ENCODE results near the gene KRTAP12-3. TPM values are rescaled to one million over a fixed set of nuclear protein-coding genes. Genes with fewer than 3 reads are reported as not detected.

Gene KRTAP12-3
- polyA plus RNA-seq, 2 of the 4 experiments (the other 2 are of a cell fraction), result not detected

DNA sequence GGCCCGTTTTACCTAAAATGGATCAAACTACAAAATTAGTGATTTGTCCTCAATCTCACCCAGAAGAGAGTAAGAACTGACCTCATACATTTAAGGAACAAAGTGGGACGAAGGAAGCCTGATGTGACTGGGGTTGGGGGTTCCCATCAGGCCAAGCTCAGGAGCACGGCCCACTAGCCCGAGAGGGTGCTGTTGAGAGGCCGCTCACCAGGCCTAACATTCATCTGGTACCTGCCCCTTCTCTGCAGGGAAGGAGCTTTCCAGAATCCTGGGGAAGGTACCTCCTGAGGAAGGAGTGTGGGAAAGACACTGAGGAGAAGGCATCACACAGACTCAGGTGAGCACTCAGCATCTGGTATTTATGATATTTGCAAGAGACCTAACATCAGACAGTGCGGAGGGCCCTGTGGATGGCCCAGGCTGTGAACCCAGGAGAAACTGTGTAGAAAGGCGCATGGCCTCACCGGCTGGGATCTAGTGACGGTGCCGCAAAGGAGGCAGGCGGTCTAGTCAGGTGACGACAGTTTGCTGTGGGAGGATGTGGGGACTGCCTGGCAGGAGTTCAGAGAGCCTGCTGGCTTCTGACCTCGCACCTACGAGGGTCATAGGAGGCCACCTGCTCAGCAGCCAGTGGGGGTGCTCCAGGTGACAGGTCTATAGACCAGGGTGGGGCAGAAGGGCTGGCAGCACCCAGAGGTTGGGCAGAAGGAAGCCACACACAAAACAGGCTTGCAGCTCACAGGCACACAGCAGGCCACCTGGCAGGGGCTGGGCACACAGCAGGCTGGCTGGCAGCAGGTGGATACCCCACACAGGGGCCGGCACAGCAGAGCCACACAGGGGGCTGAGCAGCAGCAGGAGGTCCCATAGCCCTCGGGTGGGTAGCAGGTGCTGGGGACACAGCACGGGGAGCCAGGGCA, 3.8 kb upstream of the KRTAP12-3 start:
- Histone ChIP-seq H3K4me3 (no peak overlapping the region), H3K4me1 (no peaks in the 10 kb centered on the region), H3K4me2 (no peak overlapping the region), H3K9me3 (no peaks in the 10 kb centered on the region), H3K27ac (no peak overlapping the region)
- DNase-seq (ENCODE audit: low read depth in 1 of 2, low spot score in 1 of 2) (no peak), FAIRE-seq (no peak), ATAC-seq (no peak)
- no peak for TF ChIP-seq HDAC2 (IDR thresholded peaks at IDR 0.05)
- TF ChIP-seq, protein P1, sequence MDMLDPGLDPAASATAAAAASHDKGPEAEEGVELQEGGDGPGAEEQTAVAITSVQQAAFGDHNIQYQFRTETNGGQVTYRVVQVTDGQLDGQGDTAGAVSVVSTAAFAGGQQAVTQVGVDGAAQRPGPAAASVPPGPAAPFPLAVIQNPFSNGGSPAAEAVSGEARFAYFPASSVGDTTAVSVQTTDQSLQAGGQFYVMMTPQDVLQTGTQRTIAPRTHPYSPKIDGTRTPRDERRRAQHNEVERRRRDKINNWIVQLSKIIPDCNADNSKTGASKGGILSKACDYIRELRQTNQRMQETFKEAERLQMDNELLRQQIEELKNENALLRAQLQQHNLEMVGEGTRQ (IDR thresholded peaks at IDR 0.05), result no peak
- TF ChIP-seq, protein P2, sequence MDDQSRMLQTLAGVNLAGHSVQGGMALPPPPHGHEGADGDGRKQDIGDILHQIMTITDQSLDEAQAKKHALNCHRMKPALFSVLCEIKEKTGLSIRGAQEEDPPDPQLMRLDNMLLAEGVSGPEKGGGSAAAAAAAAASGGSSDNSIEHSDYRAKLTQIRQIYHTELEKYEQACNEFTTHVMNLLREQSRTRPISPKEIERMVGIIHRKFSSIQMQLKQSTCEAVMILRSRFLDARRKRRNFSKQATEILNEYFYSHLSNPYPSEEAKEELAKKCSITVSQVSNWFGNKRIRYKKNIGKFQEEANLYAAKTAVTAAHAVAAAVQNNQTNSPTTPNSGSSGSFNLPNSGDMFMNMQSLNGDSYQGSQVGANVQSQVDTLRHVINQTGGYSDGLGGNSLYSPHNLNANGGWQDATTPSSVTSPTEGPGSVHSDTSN (IDR thresholded peaks at IDR 0.05), result no peak
- TF ChIP-seq MYC (IDR thresholded peaks at IDR 0.05; ENCODE audit: borderline replicate concordance, low read length), result no peak
- TF ChIP-seq CBX2 (IDR thresholded peaks at IDR 0.05; ENCODE audit: borderline replicate concordance, low read depth), result no peak
- TF ChIP-seq HOXB5 (CRISPR knock-in tag; IDR thresholded peaks at IDR 0.05), result no peak
- TF ChIP-seq, protein P3, sequence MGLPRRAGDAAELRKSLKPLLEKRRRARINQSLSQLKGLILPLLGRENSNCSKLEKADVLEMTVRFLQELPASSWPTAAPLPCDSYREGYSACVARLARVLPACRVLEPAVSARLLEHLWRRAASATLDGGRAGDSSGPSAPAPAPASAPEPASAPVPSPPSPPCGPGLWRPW (IDR thresholded peaks at IDR 0.05), result no peak
- TF ChIP-seq RAD21 (conservative IDR thresholded peaks at IDR 0.05 in 1 of 2, IDR thresholded peaks at IDR 0.05 in 1 of 2), result no peak
- TF ChIP-seq HOXA7 (CRISPR knock-in tag; IDR thresholded peaks at IDR 0.05), result no peak
- TF ChIP-seq ZFP36 (IDR thresholded peaks at IDR 0.05; ENCODE audit: borderline replicate concordance, partially characterized antibody), result no peak
- TF ChIP-seq POLR2A (IDR thresholded peaks at IDR 0.05; ENCODE audit: low read length), result no peak
- no peak for TF ChIP-seq ESRRA (IDR thresholded peaks at IDR 0.05; ENCODE audit: borderline replicate concordance, low read length)
- TF ChIP-seq FOSL2 (IDR thresholded peaks at IDR 0.05), result no peak
- TF ChIP-seq FOSL2 (CRISPR knock-in tag; IDR thresholded peaks at IDR 0.05), result no peak
- TF ChIP-seq FOXS1 (CRISPR knock-in tag; IDR thresholded peaks at IDR 0.05), result no peak
- POLR2A ChIA-PET, result no interaction called here
- CTCF ChIA-PET, result no interaction called here
- 64% methylated on average over 12 of the region's 17 CpGs for WGBS (ENCODE audit: missing lambda C conversion rate)

DNA sequence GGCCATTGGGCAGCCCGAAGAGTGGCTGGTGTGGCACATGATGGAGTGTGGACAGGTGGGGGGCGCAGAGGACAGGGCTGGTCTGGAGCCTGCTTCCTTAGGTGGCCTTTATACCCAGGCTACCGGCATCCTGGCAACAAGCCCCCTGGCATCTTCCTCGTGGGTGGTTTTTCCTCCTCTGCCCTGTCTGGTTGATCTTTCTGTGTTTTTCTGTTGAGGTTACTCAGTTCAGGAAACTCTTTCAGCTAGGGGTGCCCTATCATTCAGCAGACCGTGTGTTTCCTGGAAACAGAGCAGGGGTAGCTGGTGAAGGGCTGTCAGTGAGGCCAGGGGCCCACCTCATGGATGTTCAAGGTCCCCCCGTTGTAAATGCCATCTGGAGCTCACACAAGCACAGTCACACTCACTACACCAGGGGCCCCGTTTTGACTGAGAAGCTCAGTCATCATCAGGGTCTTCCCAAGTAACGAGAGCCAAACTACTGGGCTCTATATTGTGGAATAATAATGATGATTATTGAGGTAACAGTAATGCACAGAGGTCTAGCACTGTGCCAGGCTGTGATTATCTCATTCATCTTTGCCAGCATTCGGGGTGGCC, 3.1 kb upstream of the KRTAP12-3 start, which contains the start of gene KRTAP12-4:
KRTAP12-4 (minus strand) TSS at position 84 of the 600 bp plus-strand sequence; CDS start at position 39, 45 bp downstream.
- Histone ChIP-seq H3K4me1 (no peaks in the 10 kb centered on the region), H3K27ac (no peak within 1 kb of the TSS), H3K4me3 (no peak within 1 kb of the TSS), H3K4me2 (no peak within 1 kb of the TSS), H3K9me3 (no peaks in the 10 kb centered on the region)
- ChIA-PET POLR2A (no interaction called here), CTCF (no interaction called here)
- DNase-seq (ENCODE audit: low read depth in 1 of 2, low spot score in 1 of 2) (no peak), ATAC-seq (no peak), FAIRE-seq (no peak)
- 12% methylated on average over 6 of the region's 9 CpGs for WGBS (ENCODE audit: missing lambda C conversion rate)
- TF ChIP-seq, protein P4, sequence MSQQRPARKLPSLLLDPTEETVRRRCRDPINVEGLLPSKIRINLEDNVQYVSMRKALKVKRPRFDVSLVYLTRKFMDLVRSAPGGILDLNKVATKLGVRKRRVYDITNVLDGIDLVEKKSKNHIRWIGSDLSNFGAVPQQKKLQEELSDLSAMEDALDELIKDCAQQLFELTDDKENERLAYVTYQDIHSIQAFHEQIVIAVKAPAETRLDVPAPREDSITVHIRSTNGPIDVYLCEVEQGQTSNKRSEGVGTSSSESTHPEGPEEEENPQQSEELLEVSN (IDR thresholded peaks at IDR 0.05; ENCODE audit: borderline replicate concordance, low read depth), result no peak
- TF ChIP-seq EP300 (IDR thresholded peaks at IDR 0.05) (no peak), ZC3H11A (IDR thresholded peaks at IDR 0.05) (no peak), RAD21 (conservative IDR thresholded peaks at IDR 0.05 in 1 of 2, IDR thresholded peaks at IDR 0.05 in 1 of 2) (no peak), JUNB (IDR thresholded peaks at IDR 0.05) (no peak), MAFK (IDR thresholded peaks at IDR 0.05; ENCODE audit: partially characterized antibody) (no peak), KDM1A (IDR thresholded peaks at IDR 0.05; ENCODE audit: low read depth) (no peak), ZNF302 (CRISPR knock-in tag; IDR thresholded peaks at IDR 0.05) (no peak)
- TF ChIP-seq, protein P5, sequence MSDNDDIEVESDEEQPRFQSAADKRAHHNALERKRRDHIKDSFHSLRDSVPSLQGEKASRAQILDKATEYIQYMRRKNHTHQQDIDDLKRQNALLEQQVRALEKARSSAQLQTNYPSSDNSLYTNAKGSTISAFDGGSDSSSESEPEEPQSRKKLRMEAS (IDR thresholded peaks at IDR 0.05), result no peak
- TF ChIP-seq, protein P6, sequence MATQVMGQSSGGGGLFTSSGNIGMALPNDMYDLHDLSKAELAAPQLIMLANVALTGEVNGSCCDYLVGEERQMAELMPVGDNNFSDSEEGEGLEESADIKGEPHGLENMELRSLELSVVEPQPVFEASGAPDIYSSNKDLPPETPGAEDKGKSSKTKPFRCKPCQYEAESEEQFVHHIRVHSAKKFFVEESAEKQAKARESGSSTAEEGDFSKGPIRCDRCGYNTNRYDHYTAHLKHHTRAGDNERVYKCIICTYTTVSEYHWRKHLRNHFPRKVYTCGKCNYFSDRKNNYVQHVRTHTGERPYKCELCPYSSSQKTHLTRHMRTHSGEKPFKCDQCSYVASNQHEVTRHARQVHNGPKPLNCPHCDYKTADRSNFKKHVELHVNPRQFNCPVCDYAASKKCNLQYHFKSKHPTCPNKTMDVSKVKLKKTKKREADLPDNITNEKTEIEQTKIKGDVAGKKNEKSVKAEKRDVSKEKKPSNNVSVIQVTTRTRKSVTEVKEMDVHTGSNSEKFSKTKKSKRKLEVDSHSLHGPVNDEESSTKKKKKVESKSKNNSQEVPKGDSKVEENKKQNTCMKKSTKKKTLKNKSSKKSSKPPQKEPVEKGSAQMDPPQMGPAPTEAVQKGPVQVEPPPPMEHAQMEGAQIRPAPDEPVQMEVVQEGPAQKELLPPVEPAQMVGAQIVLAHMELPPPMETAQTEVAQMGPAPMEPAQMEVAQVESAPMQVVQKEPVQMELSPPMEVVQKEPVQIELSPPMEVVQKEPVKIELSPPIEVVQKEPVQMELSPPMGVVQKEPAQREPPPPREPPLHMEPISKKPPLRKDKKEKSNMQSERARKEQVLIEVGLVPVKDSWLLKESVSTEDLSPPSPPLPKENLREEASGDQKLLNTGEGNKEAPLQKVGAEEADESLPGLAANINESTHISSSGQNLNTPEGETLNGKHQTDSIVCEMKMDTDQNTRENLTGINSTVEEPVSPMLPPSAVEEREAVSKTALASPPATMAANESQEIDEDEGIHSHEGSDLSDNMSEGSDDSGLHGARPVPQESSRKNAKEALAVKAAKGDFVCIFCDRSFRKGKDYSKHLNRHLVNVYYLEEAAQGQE (IDR thresholded peaks at IDR 0.05), result no peak
- TF ChIP-seq, protein P7, sequence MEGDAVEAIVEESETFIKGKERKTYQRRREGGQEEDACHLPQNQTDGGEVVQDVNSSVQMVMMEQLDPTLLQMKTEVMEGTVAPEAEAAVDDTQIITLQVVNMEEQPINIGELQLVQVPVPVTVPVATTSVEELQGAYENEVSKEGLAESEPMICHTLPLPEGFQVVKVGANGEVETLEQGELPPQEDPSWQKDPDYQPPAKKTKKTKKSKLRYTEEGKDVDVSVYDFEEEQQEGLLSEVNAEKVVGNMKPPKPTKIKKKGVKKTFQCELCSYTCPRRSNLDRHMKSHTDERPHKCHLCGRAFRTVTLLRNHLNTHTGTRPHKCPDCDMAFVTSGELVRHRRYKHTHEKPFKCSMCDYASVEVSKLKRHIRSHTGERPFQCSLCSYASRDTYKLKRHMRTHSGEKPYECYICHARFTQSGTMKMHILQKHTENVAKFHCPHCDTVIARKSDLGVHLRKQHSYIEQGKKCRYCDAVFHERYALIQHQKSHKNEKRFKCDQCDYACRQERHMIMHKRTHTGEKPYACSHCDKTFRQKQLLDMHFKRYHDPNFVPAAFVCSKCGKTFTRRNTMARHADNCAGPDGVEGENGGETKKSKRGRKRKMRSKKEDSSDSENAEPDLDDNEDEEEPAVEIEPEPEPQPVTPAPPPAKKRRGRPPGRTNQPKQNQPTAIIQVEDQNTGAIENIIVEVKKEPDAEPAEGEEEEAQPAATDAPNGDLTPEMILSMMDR (IDR thresholded peaks at IDR 0.05), result no peak
- TF ChIP-seq, protein P8, sequence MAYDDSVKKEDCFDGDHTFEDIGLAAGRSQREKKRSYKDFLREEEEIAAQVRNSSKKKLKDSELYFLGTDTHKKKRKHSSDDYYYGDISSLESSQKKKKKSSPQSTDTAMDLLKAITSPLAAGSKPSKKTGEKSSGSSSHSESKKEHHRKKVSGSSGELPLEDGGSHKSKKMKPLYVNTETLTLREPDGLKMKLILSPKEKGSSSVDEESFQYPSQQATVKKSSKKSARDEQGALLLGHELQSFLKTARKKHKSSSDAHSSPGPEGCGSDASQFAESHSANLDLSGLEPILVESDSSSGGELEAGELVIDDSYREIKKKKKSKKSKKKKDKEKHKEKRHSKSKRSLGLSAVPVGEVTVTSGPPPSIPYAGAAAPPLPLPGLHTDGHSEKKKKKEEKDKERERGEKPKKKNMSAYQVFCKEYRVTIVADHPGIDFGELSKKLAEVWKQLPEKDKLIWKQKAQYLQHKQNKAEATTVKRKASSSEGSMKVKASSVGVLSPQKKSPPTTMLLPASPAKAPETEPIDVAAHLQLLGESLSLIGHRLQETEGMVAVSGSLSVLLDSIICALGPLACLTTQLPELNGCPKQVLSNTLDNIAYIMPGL (CRISPR knock-in tag; IDR thresholded peaks at IDR 0.05; ENCODE audit: borderline replicate concordance), result no peak

Data from A549 (cell line).